A549 (cell line): Measurements from ENCODE around the gene ERO1A. TPM values are rescaled to one million over a fixed set of nuclear protein-coding genes. Genes with fewer than 3 reads are reported as not detected.

Experiments used
- ATAC-seq, 2 experiments: fragments of 200-7000 bp in 1 of 2; fragments of >200 bp in 1 of 2; cut with Nextera tagmentation in 1 of 2; cut with Tn5 transposase in 1 of 2; 3 replicates each; pipeline versions ENCODE4 v1.8.0 to v1.9.1; 2018 to 2020; ENCODE audit warnings: mild to moderate bottlenecking in 1 of 2, moderate library complexity in 1 of 2
- CTCF ChIA-PET: fragments of 300-600 bp; sonication (Branson Sonifier 250); formaldehyde crosslinking; extraction: SDS; loops from one replicate; lab custom pipeline; 2021; ENCODE audit warnings: antibody characterized with exemption, inconsistent platforms; lab: Yijun Ruan, JAX
- POLR2A ChIA-PET: fragments of 350-600 bp; formaldehyde crosslinking; extraction: SDS; loops from one replicate; lab custom pipeline; 2021; ENCODE audit warnings: antibody characterized with exemption, inconsistent platforms; lab: Yijun Ruan, JAX
- DNase-seq, 2 experiments: peaks; one replicate each; pipeline versions ENCODE4 v3.0.0 to v3.0.0-alpha.2; 2011 to 2016; ENCODE audit warnings: low read depth in 1 of 2, low spot score in 1 of 2
- FAIRE-seq: peaks from 2 replicates; lab custom pipeline; 2011; peaks lifted over from hg19 to GRCh38; lab: Jason Lieb, UNC
- H3K27ac ChIP-seq, 2 experiments: fragments of >200 bp; sonication (Bioruptor Twin); formaldehyde crosslinking; 3 replicates each; pipeline ENCODE4 v1.5.1; 2016 to 2017
- H3K4me1 ChIP-seq: fragments of >200 bp; sonication (Bioruptor Twin); formaldehyde crosslinking; 3 replicates; pipeline ENCODE4 v1.6.1; 2016
- H3K4me2 ChIP-seq: fragments of >200 bp; sonication (Bioruptor Twin); formaldehyde crosslinking; 3 replicates; pipeline ENCODE4 v1.6.1; 2016
- H3K4me3 ChIP-seq: fragments of >200 bp; sonication (Bioruptor Twin); formaldehyde crosslinking; 3 replicates; pipeline ENCODE4 v1.5.1; 2016
- H3K9me3 ChIP-seq: fragments of >200 bp; sonication (Bioruptor Twin); formaldehyde crosslinking; 3 replicates; pipeline ENCODE4 v1.6.1; 2016
- CBX2 ChIP-seq: fragments of 200-600 bp; sonication (generic); IDR thresholded peaks from 2 replicates; pipeline ENCODE4 v1.6.1; 2016; ENCODE audit warnings: low read depth, mild to moderate bottlenecking, borderline replicate concordance
- CTCF ChIP-seq: fragments of >200 bp; sonication (Bioruptor Twin); formaldehyde crosslinking; IDR thresholded peaks from 3 replicates; pipeline ENCODE4 v1.5.1; 2016
- EHMT2 ChIP-seq: fragments of 200-600 bp; sonication (generic); IDR thresholded peaks from 2 replicates; pipeline ENCODE4 v1.6.1; 2016; ENCODE audit warnings: antibody characterized with exemption, low read depth, mild to moderate bottlenecking, moderate library complexity
- HMGXB4 ChIP-seq: fragments of 250-450 bp; sonication (Bioruptor Pico); IDR thresholded peaks from 2 replicates; pipeline ENCODE4 v1.5.0; 2021; ENCODE audit warnings: mild to moderate bottlenecking, moderate library complexity, borderline replicate concordance
- JUNB ChIP-seq: fragments of >200 bp; sonication (Bioruptor Twin); formaldehyde crosslinking; IDR thresholded peaks from 2 replicates; pipeline ENCODE4 v1.6.1; 2016
- KDM1A ChIP-seq: fragments of 200-600 bp; sonication (generic); IDR thresholded peaks from 2 replicates; pipeline ENCODE4 v1.6.1; 2016; ENCODE audit warnings: low read depth, mild to moderate bottlenecking
- MAFK ChIP-seq: fragments of 450-650 bp; IDR thresholded peaks from 2 replicates; pipeline ENCODE4 v1.6.1; 2014; ENCODE audit not compliant: partially characterized antibody
- NFE2L2 ChIP-seq: fragments of 150-350 bp; conservative IDR thresholded peaks from 2 replicates; pipeline ENCODE4 v1.6.1; 2014; ENCODE audit warnings: low read length
- NPAS2 ChIP-seq: fragments of 250-450 bp; sonication (Bioruptor Pico); IDR thresholded peaks from 2 replicates; pipeline ENCODE4 v1.8.0; 2022; ENCODE audit warnings: mild to moderate bottlenecking, moderate library complexity, borderline replicate concordance
- NR3C1 ChIP-seq: fragments of >200 bp; sonication (Bioruptor Twin); formaldehyde crosslinking; IDR thresholded peaks from 3 replicates; pipeline ENCODE4 v1.6.1; 2017
- PBX3 ChIP-seq: IDR thresholded peaks from 2 replicates; pipeline ENCODE4 v1.6.1; 2012
- POLR2A ChIP-seq: IDR thresholded peaks from 2 replicates; pipeline ENCODE4 v1.6.1; 2012; ENCODE audit warnings: mild to moderate bottlenecking, low read length
- RCOR1 ChIP-seq: fragments of 150-350 bp; IDR thresholded peaks from 2 replicates; pipeline ENCODE4 v1.6.1; 2014; ENCODE audit warnings: antibody characterized with exemption, low read length, low read depth
- RFX5 ChIP-seq: fragments of 450-650 bp; IDR thresholded peaks from 2 replicates; pipeline ENCODE4 v1.7.1; 2014; ENCODE audit warnings: antibody characterized with exemption, mild to moderate bottlenecking, moderate library complexity
- SMC3 ChIP-seq: fragments of >200 bp; sonication (Bioruptor Twin); formaldehyde crosslinking; IDR thresholded peaks from 3 replicates; pipeline ENCODE4 v1.6.1; 2018; ENCODE audit warnings: inconsistent platforms
- SREBF2 ChIP-seq: fragments of 450-650 bp; IDR thresholded peaks from 2 replicates; pipeline ENCODE4 v1.6.1; 2014; ENCODE audit warnings: mild to moderate bottlenecking, moderate library complexity
- USF2 ChIP-seq: fragments of 450-650 bp; IDR thresholded peaks from 2 replicates; pipeline ENCODE4 v1.6.1; 2014; ENCODE audit warnings: antibody characterized with exemption
- ZC3H11A ChIP-seq: fragments of 450-650 bp; IDR thresholded peaks from 2 replicates; pipeline ENCODE4 v1.6.1; 2014; ENCODE audit warnings: antibody characterized with exemption, mild to moderate bottlenecking
- WGBS: methylation state at CpG from one replicate; pipeline ENCODE4 v1.1.6; 2017; ENCODE audit errors: missing lambda C conversion rate; 5-methylcytosine and 5-hydroxymethylcytosine counted together
- polyA plus RNA-seq, 4 experiments: library from polyadenylated mRNA; depleted of rRNA in 3 of 4; stranded (reverse); fragments of >200 nt; fragmentation: RNase III in 1 of 4; extraction: RNeasy Plus Mini Kit Qiagen cat#74134 plus additional on column Dnase treatment in 1 of 4; gene quantifications; 2 replicates in 3 of 4; 3 replicates in 1 of 4; pipeline ENCODE4 v1.2.3, GENCODE V29; 2011 to 2017
- TF ChIP-seq, protein P1 (sequence below): fragments of 150-350 bp; IDR thresholded peaks from 2 replicates; pipeline ENCODE4 v1.6.1; 2014; ENCODE audit warnings: low read depth, mild to moderate bottlenecking, low read length
- TF ChIP-seq, protein P2 (sequence below): IDR thresholded peaks from 2 replicates; pipeline ENCODE4 v1.6.1; 2012
- TF ChIP-seq, protein P3 (sequence below): fragments of >200 bp; sonication (Bioruptor Twin); formaldehyde crosslinking; IDR thresholded peaks from 2 replicates; pipeline ENCODE4 v1.6.1; 2016

The ERO1A gene
- polyA plus RNA-seq, 2 of the 4 experiments (the other 2 are of a cell fraction), result 39.2 to 69.1 TPM

DNA sequence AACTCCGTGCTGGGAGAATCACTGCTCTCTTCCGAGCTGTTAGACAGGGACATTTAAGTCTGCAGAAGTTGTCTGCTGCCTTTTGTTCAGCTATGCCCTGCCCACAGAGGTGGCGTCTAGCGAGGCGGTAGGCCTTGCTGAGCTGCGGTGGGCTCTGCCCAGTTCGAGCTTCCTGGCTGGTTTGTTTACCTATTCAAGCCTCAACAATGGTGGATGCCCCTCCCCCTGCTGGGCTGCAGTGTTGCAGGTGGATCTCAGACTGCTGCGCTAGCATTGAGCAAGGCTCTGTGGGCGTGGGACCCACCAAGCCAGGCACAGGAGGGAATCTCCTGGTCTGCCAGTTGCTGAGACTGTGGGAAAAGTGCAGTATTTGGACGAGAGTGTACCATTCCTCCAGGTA is 99.0 kb downstream of the ERO1A start:
- TF ChIP-seq PBX3, result no peak
- TF ChIP-seq, protein P1, sequence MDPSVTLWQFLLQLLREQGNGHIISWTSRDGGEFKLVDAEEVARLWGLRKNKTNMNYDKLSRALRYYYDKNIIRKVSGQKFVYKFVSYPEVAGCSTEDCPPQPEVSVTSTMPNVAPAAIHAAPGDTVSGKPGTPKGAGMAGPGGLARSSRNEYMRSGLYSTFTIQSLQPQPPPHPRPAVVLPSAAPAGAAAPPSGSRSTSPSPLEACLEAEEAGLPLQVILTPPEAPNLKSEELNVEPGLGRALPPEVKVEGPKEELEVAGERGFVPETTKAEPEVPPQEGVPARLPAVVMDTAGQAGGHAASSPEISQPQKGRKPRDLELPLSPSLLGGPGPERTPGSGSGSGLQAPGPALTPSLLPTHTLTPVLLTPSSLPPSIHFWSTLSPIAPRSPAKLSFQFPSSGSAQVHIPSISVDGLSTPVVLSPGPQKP, result no peak
- no peak for TF ChIP-seq CBX2
- no peak for TF ChIP-seq HMGXB4 (CRISPR knock-in tag)
- no peak for TF ChIP-seq POLR2A
- no peak for TF ChIP-seq SREBF2
- TF ChIP-seq MAFK, result no peak
- no peak for TF ChIP-seq RCOR1
- no peak for TF ChIP-seq NR3C1
- no peak for TF ChIP-seq USF2
- TF ChIP-seq NFE2L2, result no peak
- TF ChIP-seq JUNB, result no peak
- no peak for TF ChIP-seq KDM1A
- FAIRE-seq, result no peak
- DNase-seq, result no peak
- ATAC-seq, result no peak
- no peak overlapping the region for H3K4me3 ChIP-seq
- ChIA-PET POLR2A (no interaction called here), CTCF (no interaction called here)
- 56% methylated on average over 10 of the region's 10 CpGs for WGBS
- H3K4me1 ChIP-seq, result no peaks in the 10 kb centered on the region
- no peak overlapping the region for H3K27ac ChIP-seq
- 0 out of 3 replicates have a peak, but pooled peaks cover 5% of the 10 kb centered on the region for H3K9me3 ChIP-seq
- no peak overlapping the region for H3K4me2 ChIP-seq

GRCh38 chr14:52590318-52590717 is 105.0 kb downstream of the ERO1A start:
- WGBS, result 51% methylated on average over 1 of the region's 1 CpG
- no peak for ATAC-seq
- no peaks in the 10 kb centered on the region for H3K4me1 ChIP-seq

More at GRCh38 chr14:52590318-52590717, 105.0 kb downstream of the ERO1A start:
- Histone ChIP-seq H3K27ac (no peak overlapping the region), H3K9me3 (no peaks in the 10 kb centered on the region), H3K4me2 (no peak overlapping the region), H3K4me3 (no peak overlapping the region)
- no peak for TF ChIP-seq USF2
- TF ChIP-seq NPAS2 (CRISPR knock-in tag), result no peak
- TF ChIP-seq, protein P2, sequence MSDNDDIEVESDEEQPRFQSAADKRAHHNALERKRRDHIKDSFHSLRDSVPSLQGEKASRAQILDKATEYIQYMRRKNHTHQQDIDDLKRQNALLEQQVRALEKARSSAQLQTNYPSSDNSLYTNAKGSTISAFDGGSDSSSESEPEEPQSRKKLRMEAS, result no peak
- TF ChIP-seq SMC3, result no peak
- no peak for TF ChIP-seq CTCF
- no peak for TF ChIP-seq ZC3H11A
- no peak for TF ChIP-seq EHMT2
- TF ChIP-seq, protein P3, sequence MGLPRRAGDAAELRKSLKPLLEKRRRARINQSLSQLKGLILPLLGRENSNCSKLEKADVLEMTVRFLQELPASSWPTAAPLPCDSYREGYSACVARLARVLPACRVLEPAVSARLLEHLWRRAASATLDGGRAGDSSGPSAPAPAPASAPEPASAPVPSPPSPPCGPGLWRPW, result no peak
- no peak for TF ChIP-seq RFX5
- POLR2A ChIA-PET, result no interaction called here
- CTCF ChIA-PET, result no interaction called here
- FAIRE-seq (no peak), DNase-seq (no peak)

Other genes with a start within 250 kb of the ERO1A start
- gene TXNDC16, start 143.1 kb downstream of the ERO1A start, polyA plus RNA-seq (2011; rRNA removed), result 2.2 and 3.0 TPM in 2 replicates
- gene TXNDC16, start 143.1 kb downstream of the ERO1A start, polyA plus RNA-seq (2017; fragmentation: RNase III; extraction: RNeasy Plus Mini Kit Qiagen cat#74134 plus additional on column Dnase treatment), result 1.1 to 1.4 TPM (median 1.2 TPM) in 3 replicates
- gene GPR137C, start 142.7 kb downstream of the ERO1A start, polyA plus RNA-seq (2011; rRNA removed), result 0.19 and 0.21 TPM in 2 replicates
- gene GPR137C, start 142.7 kb downstream of the ERO1A start, polyA plus RNA-seq (2017; fragmentation: RNase III; extraction: RNeasy Plus Mini Kit Qiagen cat#74134 plus additional on column Dnase treatment), result 0.14 to 0.27 TPM (median 0.22 TPM) in 3 replicates
- gene PSMC6, start 11.6 kb upstream of the ERO1A start, polyA plus RNA-seq (2011; rRNA removed), result 115 and 180 TPM in 2 replicates
- gene PSMC6, start 11.6 kb upstream of the ERO1A start, polyA plus RNA-seq (2017; fragmentation: RNase III; extraction: RNeasy Plus Mini Kit Qiagen cat#74134 plus additional on column Dnase treatment), result 147 to 167 TPM (median 150 TPM) in 3 replicates
- 9.1 and 12.0 TPM in 2 replicates for gene STYX, start 34.6 kb upstream of the ERO1A start, polyA plus RNA-seq (2011; rRNA removed)
- gene STYX, start 34.6 kb upstream of the ERO1A start, polyA plus RNA-seq (2017; fragmentation: RNase III; extraction: RNeasy Plus Mini Kit Qiagen cat#74134 plus additional on column Dnase treatment), result 6.6 to 7.6 TPM (median 7.6 TPM) in 3 replicates
- 56.9 and 74.3 TPM in 2 replicates for gene GNPNAT1, start 96.0 kb upstream of the ERO1A start, polyA plus RNA-seq (2011; rRNA removed)
- 47.4 to 49.5 TPM (median 48.6 TPM) in 3 replicates for gene GNPNAT1, start 96.0 kb upstream of the ERO1A start, polyA plus RNA-seq (2017; fragmentation: RNase III; extraction: RNeasy Plus Mini Kit Qiagen cat#74134 plus additional on column Dnase treatment)